Adrenal gland (tissue), 12 donors: ENCODE measurements around the gene UBA3. TPM values are rescaled to one million over a fixed set of nuclear protein-coding genes. Genes with fewer than 3 reads are reported as not detected.

Experiments used
- DNase-seq, 7 donors: peaks; one replicate each; pipeline ENCODE4 v3.0.0-alpha.2; 2019 to 2020
- H3K27ac ChIP-seq, 5 donors: fragments of 200-600 bp; sonication (generic) in 4 of 5; 1 replicate in 3 of 5; 2 replicates in 2 of 5; pipeline versions ENCODE4 v1.5.1 to v1.8.0; 2016 to 2020; ENCODE audit warnings: mild to moderate bottlenecking in 1 of 5
- H3K27me3 ChIP-seq: fragments of 200-600 bp; 2 replicates; pipeline ENCODE4 v1.8.0; 2021
- H3K36me3 ChIP-seq, 2 donors: fragments of 200-600 bp; replicated peaks in 1 of 2; 1 replicate in 1 of 2; 2 replicates in 1 of 2; pipeline versions ENCODE4 v1.5.1 to v1.8.0; 2018 to 2022
- H3K4me1 ChIP-seq, 2 donors: fragments of 200-600 bp; replicated peaks in 1 of 2; 1 replicate in 1 of 2; 2 replicates in 1 of 2; pipeline versions ENCODE4 v1.5.1 to v1.8.0; 2018 to 2021
- H3K4me3 ChIP-seq, 4 donors: fragments of 200-600 bp; sonication (generic) in 3 of 4; one replicate each; pipeline ENCODE4 v1.5.1; 2016 to 2018
- H3K9me3 ChIP-seq, 3 donors: fragments of 200-600 bp; sonication (generic) in 1 of 3; replicated peaks in 1 of 3; 1 replicate in 2 of 3; 2 replicates in 1 of 3; pipeline versions ENCODE4 v1.5.1 to v1.8.0; 2016 to 2021
- POLR2A ChIP-seq, 2 donors: fragments of 450-650 bp; IDR thresholded peaks; one replicate each; pipeline ENCODE4 v1.6.1; 2017; ENCODE audit warnings: antibody characterized with exemption in 2 of 2, mild to moderate bottlenecking in 2 of 2, moderate library complexity in 1 of 2
- WGBS, 4 donors: extraction: QIAGEN DNeasy Blood & Tissue Kit in 2 of 4; methylation state at CpG; one replicate each; pipeline versions ENCODE4 v1.1.5 to v1.1.7; 2013 to 2017; 5-methylcytosine and 5-hydroxymethylcytosine counted together
- intact Hi-C, 2 donors: fragments of 100-400 bp; cut with DNase I; formaldehyde crosslinking; loops; one replicate each; pipeline versions ENCODE4 v1.14.1 to v1.15.0; 2022 to 2023
- polyA plus RNA-seq, 3 donors: library from polyadenylated mRNA; stranded (reverse); fragments of 200-250 nt in 2 of 3; fragments of 350-450 nt in 1 of 3; fragmentation: Illumina TruSeq in 1 of 3; extraction: RNeasy Lipid Tissue Mini Kit (QIAGEN cat#74804) in 1 of 3; gene quantifications; one replicate each; pipeline ENCODE4 v1.2.3, GENCODE V29; 2013 to 2014
- total RNA-seq, 9 donors: library from RNA; depleted of rRNA in 4 of 9; stranded (reverse); fragments of >200 nt in 4 of 9; fragments of 120-200 nt in 1 of 9; fragmentation: NEBNext Ultra II Directional in 1 of 9; extraction: Animal tissue kit (Norgen Biotek cat#: 25700) in 1 of 9; gene quantifications; one replicate each; pipeline versions ENCODE4 v1.1.0 to v1.2.4, GENCODE V29; 2013 to 2023
- TF ChIP-seq, protein P1 (sequence below), 6 experiments: fragments of 450-650 bp in 4 of 6; fragments of 200-600 bp in 2 of 6; sonication (generic) in 1 of 6; IDR thresholded peaks; 1 replicate in 5 of 6; 2 replicates in 1 of 6; pipeline versions ENCODE4 v1.5.1 to v1.8.0; 2016 to 2021; ENCODE audit warnings: antibody characterized with exemption in 6 of 6, mild to moderate bottlenecking in 2 of 6, moderate library complexity in 1 of 6
- donor health status: healthy with polysubstance abuse.
- donor health status: Bipolar disorder and iron deficiency.
- donor health status: DM: yes; HTN: yes; CAD: no.
- donor health status: DM: no; HTN: no; CAD: no.
- donor health status: DM: no; HTN: no; CAD: no.
- donor health status: DM: yes; HTN: yes; CAD: no.

UBA3 gene
- total and polyA plus RNA-seq, 12 donors = 31.8 to 85.7 (median 61.5) TPM

DNA sequence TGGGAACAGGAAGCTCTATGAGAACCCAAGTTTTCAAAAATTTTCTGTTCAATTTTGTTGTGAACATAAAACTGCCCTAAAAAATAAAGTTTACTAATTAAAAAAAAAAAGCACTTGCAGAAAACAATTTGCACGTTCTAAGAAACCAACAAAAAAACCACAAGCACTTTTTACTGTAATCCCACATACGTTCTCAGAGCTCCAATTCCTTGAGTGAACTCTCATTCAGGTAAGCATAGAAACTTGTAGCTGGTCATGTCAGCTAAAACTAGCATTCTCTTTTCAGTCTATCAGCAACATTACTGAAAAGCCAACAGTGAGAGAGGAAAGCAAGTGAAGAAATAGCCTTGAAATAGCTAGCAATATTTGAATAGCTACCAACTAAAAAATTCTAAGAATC lies 16.5 kb downstream of the UBA3 start:
- WGBS, 4 donors = 72 to 85% (median 84%) methylated on average over 2 of the region's 2 CpGs
- intact Hi-C loops = no loop called here
- peaks cover 0 to 42% of the 10 kb centered on the region in 2 donors for H3K36me3 ChIP-seq

GRCh38 chr3:69059688-69060087 lies 20.5 kb downstream of the UBA3 start:
- TF ChIP-seq, protein P1, sequence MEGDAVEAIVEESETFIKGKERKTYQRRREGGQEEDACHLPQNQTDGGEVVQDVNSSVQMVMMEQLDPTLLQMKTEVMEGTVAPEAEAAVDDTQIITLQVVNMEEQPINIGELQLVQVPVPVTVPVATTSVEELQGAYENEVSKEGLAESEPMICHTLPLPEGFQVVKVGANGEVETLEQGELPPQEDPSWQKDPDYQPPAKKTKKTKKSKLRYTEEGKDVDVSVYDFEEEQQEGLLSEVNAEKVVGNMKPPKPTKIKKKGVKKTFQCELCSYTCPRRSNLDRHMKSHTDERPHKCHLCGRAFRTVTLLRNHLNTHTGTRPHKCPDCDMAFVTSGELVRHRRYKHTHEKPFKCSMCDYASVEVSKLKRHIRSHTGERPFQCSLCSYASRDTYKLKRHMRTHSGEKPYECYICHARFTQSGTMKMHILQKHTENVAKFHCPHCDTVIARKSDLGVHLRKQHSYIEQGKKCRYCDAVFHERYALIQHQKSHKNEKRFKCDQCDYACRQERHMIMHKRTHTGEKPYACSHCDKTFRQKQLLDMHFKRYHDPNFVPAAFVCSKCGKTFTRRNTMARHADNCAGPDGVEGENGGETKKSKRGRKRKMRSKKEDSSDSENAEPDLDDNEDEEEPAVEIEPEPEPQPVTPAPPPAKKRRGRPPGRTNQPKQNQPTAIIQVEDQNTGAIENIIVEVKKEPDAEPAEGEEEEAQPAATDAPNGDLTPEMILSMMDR (IDR thresholded peaks at IDR 0.05) = no peak
- TF ChIP-seq POLR2A (IDR thresholded peaks at IDR 0.05) = no peak
- intact Hi-C loops = no loop called here
- peaks cover 0 to 60% of the 10 kb centered on the region in 2 donors for H3K36me3 ChIP-seq

More for the DNA sequence above, 16.5 kb downstream of the UBA3 start:
- DNase-seq = no peak
- H3K27ac ChIP-seq = no peak overlapping the region
- no peaks in the 10 kb centered on the region for H3K27me3 ChIP-seq
- H3K4me3 ChIP-seq = no peak overlapping the region
- H3K4me1 ChIP-seq = no peaks in the 10 kb centered on the region
- TF ChIP-seq, protein P1 (IDR thresholded peaks at IDR 0.05) = no peak
- no peak for TF ChIP-seq POLR2A (IDR thresholded peaks at IDR 0.05)
- H3K9me3 ChIP-seq = no peaks in the 10 kb centered on the region

DNA sequence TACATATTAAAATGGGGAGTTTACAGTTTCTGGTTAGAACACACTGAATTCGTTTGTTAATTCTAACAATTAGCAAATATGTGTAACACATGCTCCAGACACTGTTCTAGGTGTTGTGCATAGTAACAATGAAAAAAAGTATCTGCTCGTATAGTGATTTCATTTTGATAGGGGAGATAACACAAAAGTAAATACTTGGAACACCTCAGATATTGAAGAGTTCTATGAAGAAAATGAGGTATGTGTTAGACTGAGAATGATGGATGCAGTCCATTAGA lies 21.3 kb downstream of the UBA3 start:
- Histone ChIP-seq H3K27me3 (no peaks in the 10 kb centered on the region), H3K4me3 (no peak overlapping the region), H3K9me3 (no peaks in the 10 kb centered on the region), H3K36me3 (peaks cover 0 to 62% of the 10 kb centered on the region in 2 donors), H3K27ac (no peak overlapping the region), H3K4me1 (no peaks in the 10 kb centered on the region)
- TF ChIP-seq, protein P1 (IDR thresholded peaks at IDR 0.05) = no peak
- no peak for TF ChIP-seq POLR2A (IDR thresholded peaks at IDR 0.05)
- intact Hi-C loops = no loop called here
- DNase-seq = no peak
- 92 to 95% (median 93%) methylated on average over 2 of the region's 2 CpGs for WGBS, 4 donors

More at GRCh38 chr3:69059688-69060087, 20.5 kb downstream of the UBA3 start:
- Histone ChIP-seq H3K27ac (no peak overlapping the region), H3K4me1 (no peaks in the 10 kb centered on the region), H3K27me3 (no peaks in the 10 kb centered on the region), H3K4me3 (no peak overlapping the region), H3K9me3 (no peaks in the 10 kb centered on the region)
- DNase-seq = no peak

GRCh38 chr3:69058180-69058946 lies 21.8 kb downstream of the UBA3 start:
- Histone ChIP-seq H3K27me3 (no peaks in the 10 kb centered on the region), H3K4me3 (no peak overlapping the region), H3K9me3 (no peaks in the 10 kb centered on the region), H3K27ac (no peak overlapping the region), H3K4me1 (no peaks in the 10 kb centered on the region), H3K36me3 (peaks cover 0 to 62% of the 10 kb centered on the region in 2 donors)
- intact Hi-C loops = no loop called here
- DNase-seq = no peak
- TF ChIP-seq, protein P1 (IDR thresholded peaks at IDR 0.05) = no peak
- TF ChIP-seq POLR2A (IDR thresholded peaks at IDR 0.05) = no peak
- 74 to 81% (median 76%) methylated on average over 3 of the region's 3 CpGs for WGBS, 4 donors
